H1 (cell line): ENCODE data around the gene WWC2. TPM values are rescaled to one million over a fixed set of nuclear protein-coding genes. Genes with fewer than 3 reads are reported as not detected.

Experiments
- CTCF ChIA-PET: fragments of 300-600 bp; sonication (Branson Sonifier 250); formaldehyde crosslinking; loops from one replicate; lab custom pipeline; 2021; ENCODE audit not compliant: partially characterized antibody; lab: Charles Lee
- POLR2A ChIA-PET: fragments of 300-600 bp; sonication (Branson Sonifier 250); formaldehyde crosslinking; loops from one replicate; lab custom pipeline; 2021; ENCODE audit warnings: inconsistent platforms; ENCODE audit not compliant: partially characterized antibody; lab: Charles Lee
- DNase-seq, 2 experiments: peaks; one replicate each; pipeline versions ENCODE4 v3.0.0 to v3.0.0-alpha.2; 2010 to 2022; ENCODE audit warnings: low spot score in 2 of 2, low read depth in 1 of 2, mixed read lengths in 1 of 2
- FAIRE-seq: peaks from 2 replicates; lab custom pipeline; 2011; peaks lifted over from hg19 to GRCh38; lab: Jason Lieb, UNC
- H2AFZ ChIP-seq: 2 replicates; pipeline ENCODE4 v1.8.1; 2012; ENCODE audit warnings: low read length, inconsistent platforms
- H2AK5ac ChIP-seq: 2 replicates; pipeline ENCODE4 v1.6.1; 2013; ENCODE audit warnings: low read depth, low read length
- H2BK120ac ChIP-seq: replicated peaks from 2 replicates; pipeline ENCODE3; 2013; ENCODE audit warnings: low read depth, low read length, inconsistent platforms
- H2BK12ac ChIP-seq: 2 replicates; pipeline ENCODE4 v1.6.1; 2013; ENCODE audit warnings: low read depth, low read length
- H2BK15ac ChIP-seq: 2 replicates; pipeline ENCODE4 v1.6.1; 2013; ENCODE audit warnings: low read length
- H2BK20ac ChIP-seq: 2 replicates; pipeline ENCODE4 v1.6.1; 2013; ENCODE audit warnings: low read length
- H2BK5ac ChIP-seq: 2 replicates; pipeline ENCODE4 v1.6.1; 2013; ENCODE audit warnings: low read depth, low read length
- H3K14ac ChIP-seq: 2 replicates; pipeline ENCODE4 v1.6.1; 2013; ENCODE audit warnings: inconsistent platforms; ENCODE audit not compliant: insufficient read length
- H3K18ac ChIP-seq: 2 replicates; pipeline ENCODE4 v1.6.1; 2013; ENCODE audit warnings: low read length; ENCODE audit errors: extremely low read depth
- H3K23ac ChIP-seq: 2 replicates; pipeline ENCODE4 v1.6.1; 2013; ENCODE audit warnings: inconsistent platforms; ENCODE audit not compliant: insufficient read length
- H3K23me2 ChIP-seq: 2 replicates; pipeline ENCODE4 v1.6.1; 2013; ENCODE audit warnings: low read depth, low read length
- H3K27ac ChIP-seq: 2 replicates; pipeline ENCODE4 v1.6.1; 2011; ENCODE audit warnings: low read depth, low read length, inconsistent platforms
- H3K27me3 ChIP-seq, 4 experiments: replicated peaks in 1 of 4; 1 replicate in 1 of 4; 2 replicates in 3 of 4; pipeline versions ENCODE4 v1.6.1 to v1.8.1; 2011 to 2013; ENCODE audit warnings: low read length in 3 of 4, mild to moderate bottlenecking in 3 of 4, inconsistent platforms in 2 of 4, mixed read lengths in 2 of 4, moderate library complexity in 1 of 4; ENCODE audit not compliant: control insufficient read depth in 3 of 4, insufficient read depth in 3 of 4; ENCODE audit errors: extremely low read depth in 1 of 4
- H3K36me3 ChIP-seq, 4 experiments: 2 replicates each; pipeline versions ENCODE4 v1.6.1 to v1.8.1; 2011 to 2013; ENCODE audit warnings: mild to moderate bottlenecking in 4 of 4, low read length in 3 of 4, moderate library complexity in 2 of 4, control low read depth in 1 of 4, inconsistent platforms in 1 of 4; ENCODE audit not compliant: insufficient read depth in 4 of 4, control insufficient read depth in 2 of 4
- H3K4ac ChIP-seq: replicated peaks from 2 replicates; pipeline ENCODE3; 2013; ENCODE audit warnings: low read length, low read depth, mixed read lengths, inconsistent platforms; ENCODE audit not compliant: insufficient read length
- H3K4me1 ChIP-seq, 4 experiments: replicated peaks in 1 of 4; 1 replicate in 1 of 4; 2 replicates in 3 of 4; pipeline versions ENCODE4 v1.6.1 to v1.8.1; 2011 to 2013; ENCODE audit warnings: low read length in 3 of 4, inconsistent platforms in 2 of 4, mixed read lengths in 1 of 4; ENCODE audit not compliant: insufficient read depth in 4 of 4, control insufficient read depth in 3 of 4
- H3K4me2 ChIP-seq, 2 experiments: 2 replicates each; pipeline versions ENCODE4 v1.6.1 to v1.8.1; 2011 to 2013; ENCODE audit warnings: low read depth in 2 of 2, low read length in 2 of 2, control low read depth in 1 of 2, inconsistent platforms in 1 of 2, mild to moderate bottlenecking in 1 of 2; ENCODE audit not compliant: insufficient read depth in 1 of 2
- H3K4me3 ChIP-seq, 4 experiments: fragments of 200-600, 300-600 bp in 1 of 4; sonication (generic), shearing (Covaris generic), sonication (Bioruptor Twin) in 1 of 4; 2 replicates each; pipeline versions ENCODE4 v1.5.1 to v1.8.1; 2011 to 2016; ENCODE audit warnings: low read length in 4 of 4, low read depth in 3 of 4, control low read depth in 2 of 4, inconsistent platforms in 2 of 4, mild to moderate bottlenecking in 2 of 4, mixed read lengths in 1 of 4, moderate library complexity in 1 of 4; ENCODE audit not compliant: insufficient read depth in 2 of 4; ENCODE audit errors: extremely low read depth in 1 of 4
- H3K56ac ChIP-seq: replicated peaks from 2 replicates; pipeline ENCODE3; 2013; ENCODE audit warnings: low read depth, mild to moderate bottlenecking, mixed read lengths, low read length, inconsistent platforms; ENCODE audit not compliant: insufficient read length
- H3K79me1 ChIP-seq: 2 replicates; pipeline ENCODE4 v1.6.1; 2013; ENCODE audit warnings: low read depth, low read length, control low read depth
- H3K79me2 ChIP-seq, 2 experiments: 2 replicates each; pipeline versions ENCODE4 v1.6.1 to v1.8.1; 2012 to 2013; ENCODE audit warnings: low read length in 2 of 2, mild to moderate bottlenecking in 2 of 2, inconsistent platforms in 1 of 2; ENCODE audit not compliant: insufficient read depth in 2 of 2, control insufficient read depth in 1 of 2
- H3K9ac ChIP-seq, 4 experiments: replicated peaks in 1 of 4; 1 replicate in 1 of 4; 2 replicates in 3 of 4; pipeline versions ENCODE4 v1.6.1 to v1.8.1; 2011 to 2013; ENCODE audit warnings: low read depth in 3 of 4, low read length in 3 of 4, control low read depth in 2 of 4, mild to moderate bottlenecking in 2 of 4, moderate library complexity in 2 of 4, inconsistent platforms in 1 of 4; ENCODE audit errors: extremely low read depth in 1 of 4
- H3K9me3 ChIP-seq, 2 experiments: 2 replicates each; pipeline versions ENCODE4 v1.6.1 to v1.8.1; 2012 to 2013; ENCODE audit warnings: mild to moderate bottlenecking in 2 of 2, moderate library complexity in 2 of 2, control low read depth in 1 of 2, inconsistent platforms in 1 of 2, low read depth in 1 of 2, low read length in 1 of 2, mixed read lengths in 1 of 2; ENCODE audit not compliant: insufficient read depth in 2 of 2
- H4K20me1 ChIP-seq, 2 experiments: replicated peaks in 1 of 2; 2 replicates each; pipeline versions ENCODE3 to v1.8.1; 2011 to 2013; ENCODE audit warnings: inconsistent platforms in 2 of 2, low read length in 2 of 2, mild to moderate bottlenecking in 1 of 2; ENCODE audit not compliant: insufficient read depth in 2 of 2, control insufficient read depth in 1 of 2
- H4K5ac ChIP-seq: 2 replicates; pipeline ENCODE4 v1.6.1; 2013; ENCODE audit warnings: low read length, low read depth, mixed read lengths, inconsistent platforms; ENCODE audit not compliant: insufficient read length
- H4K8ac ChIP-seq: 2 replicates; pipeline ENCODE4 v1.8.0; 2013; ENCODE audit warnings: mild to moderate bottlenecking, moderate library complexity, low read length, inconsistent platforms; ENCODE audit not compliant: insufficient read depth; ENCODE audit errors: extremely low read depth
- H4K91ac ChIP-seq: replicated peaks from 2 replicates; pipeline ENCODE3; 2013; ENCODE audit warnings: low read length, mixed read lengths, inconsistent platforms; ENCODE audit not compliant: insufficient read length
- SIN3A ChIP-seq, 2 experiments: IDR thresholded peaks in 1 of 2; conservative IDR thresholded peaks in 1 of 2; 2 replicates each; pipeline ENCODE4 v1.6.1; 2011 to 2012; ENCODE audit warnings: low read length in 2 of 2, improper control_type of control experiment in 1 of 2, low read depth in 1 of 2, mild to moderate bottlenecking in 1 of 2
- USF2 ChIP-seq: IDR thresholded peaks from 2 replicates; pipeline ENCODE4 v1.6.1; 2011; ENCODE audit warnings: low read length, improper control_type of control experiment
- ZNF274 ChIP-seq: IDR thresholded peaks from 2 replicates; pipeline ENCODE4 v1.7.0; 2012; ENCODE audit warnings: low read length, borderline replicate concordance; ENCODE audit errors: extremely low read depth
- WGBS, 2 experiments: shearing (Covaris generic) in 1 of 2; methylation state at CpG; one replicate each; pipeline versions ENCODE4 v1.1.6 to v1.1.7; 2013 to 2015; ENCODE audit warnings: low lambda C conversion rate in 2 of 2, mixed read lengths in 2 of 2, inconsistent platforms in 1 of 2, low coverage in 1 of 2, missing lambda C conversion rate in 1 of 2; ENCODE audit not compliant: insufficient replicate concordance in 2 of 2, insufficient coverage in 1 of 2, insufficient read length in 1 of 2; ENCODE audit errors: extremely low coverage in 1 of 2, missing lambda C conversion rate in 1 of 2; 5-methylcytosine and 5-hydroxymethylcytosine counted together
- polyA plus RNA-seq, 7 experiments: library from polyadenylated mRNA; depleted of rRNA in 3 of 7; stranded (reverse) in 5 of 7; unstranded in 2 of 7; fragments of >200 nt in 5 of 7; fragments of 200-250 nt in 2 of 7; gene quantifications; 1 replicate in 5 of 7; 2 replicates in 1 of 7; 4 replicates in 1 of 7; pipeline versions ENCODE4 v1.2.1 to v1.2.3, GENCODE V29; 2011 to 2013; ENCODE audit warnings: missing spikeins in 2 of 7, mixed read lengths in 2 of 7
- total RNA-seq: library from RNA; stranded (reverse); fragmentation: NEBNext Ultra II Directional; extraction: Animal tissue kit (Norgen Biotek cat#: 25700); gene quantifications from 2 replicates; pipeline ENCODE4 v1.2.1, GENCODE V29; 2021

Gene WWC2
- total and polyA plus RNA-seq, 2 of the 8 experiments (the other 6 are each of a cell fraction or from before 2014, with no cell fraction given), result 17.6 to 135 TPM

DNA sequence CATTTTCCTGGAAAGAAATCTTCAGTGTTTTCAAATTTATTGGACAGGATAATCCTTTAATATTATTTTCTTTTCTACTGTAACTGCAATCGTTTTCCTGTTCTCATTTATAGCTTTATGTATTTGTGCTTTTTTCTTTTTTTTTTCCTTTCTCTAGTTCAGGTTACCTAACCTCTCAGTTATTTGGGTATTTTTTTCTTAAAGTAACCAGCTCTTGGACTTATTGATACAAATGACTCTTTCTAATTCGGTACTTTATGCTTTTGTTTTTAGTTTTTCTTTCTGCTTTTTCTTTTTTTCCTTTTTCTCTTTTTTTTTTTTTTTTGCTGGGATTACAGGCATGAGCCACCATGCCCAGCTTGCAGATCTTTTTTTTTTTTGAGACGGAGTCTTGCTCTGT, 25.2 kb downstream of the WWC2 start:
- H3K9me3 ChIP-seq, result no peaks in the 10 kb centered on the region
- H3K23ac ChIP-seq, result no peak overlapping the region
- no peak overlapping the region for H3K18ac ChIP-seq
- H3K27ac ChIP-seq, result no peak overlapping the region
- 96% methylated on average over 2 of the region's 3 CpGs; no CpG with 5 or more reads in 1 of the 2 experiments for WGBS, 2 experiments
- DNase-seq, result no peak
- no peak overlapping the region for H4K91ac ChIP-seq
- no peak overlapping the region for H3K9ac ChIP-seq
- no peak overlapping the region for H3K14ac ChIP-seq
- ChIA-PET CTCF (interaction anchor here (0.7 to 1.3 kb wide), 3 partner anchors 24 to 996 kb away, joined by 3 to 6 read pairs (median 5); no protein-coding TSS in a partner anchor), POLR2A (interaction anchor here (2.0 kb wide), 1 partner anchor 26 kb away, joined by 10 read pairs; the partner anchor contains the start of gene WWC2)
- peaks cover 11% of the 10 kb centered on the region in 2 experiments for H4K20me1 ChIP-seq
- H3K79me2 ChIP-seq, result peaks cover 11 to 99% of the 10 kb centered on the region in 2 experiments
- H2BK120ac ChIP-seq, result no peak overlapping the region
- H3K36me3 ChIP-seq, result no peaks in the 10 kb centered on the region
- no peak for FAIRE-seq
- no peak overlapping the region for H2BK12ac ChIP-seq
- no peak overlapping the region for H3K4me2 ChIP-seq
- no peaks in the 10 kb centered on the region for H3K27me3 ChIP-seq
- H3K23me2 ChIP-seq, result no peaks in the 10 kb centered on the region
- H2BK15ac ChIP-seq, result no peak overlapping the region
- no peak overlapping the region for H2AK5ac ChIP-seq
- H4K8ac ChIP-seq, result no peak overlapping the region
- no peak overlapping the region for H3K56ac ChIP-seq
- no peak overlapping the region for H3K4ac ChIP-seq
- H2AFZ ChIP-seq, result no peak overlapping the region
- no peaks in the 10 kb centered on the region; the same call in none of the 2 replicates for H3K79me1 ChIP-seq
- no peak overlapping the region for H3K4me3 ChIP-seq
- no peak overlapping the region for H4K5ac ChIP-seq
- H3K4me1 ChIP-seq, result peaks cover 0 to 8% (median 6%) of the 10 kb centered on the region in 4 experiments; a peak in 3 of 7 replicates
- H2BK20ac ChIP-seq, result no peak overlapping the region
- H2BK5ac ChIP-seq, result no peak overlapping the region
- no peak for TF ChIP-seq USF2
- TF ChIP-seq SIN3A (conservative IDR thresholded peaks at IDR 0.05 in 1 of 2, IDR thresholded peaks at IDR 0.05 in 1 of 2; ENCODE audit: low read depth in 1 of 2, low read length in 2 of 2), result no peak
- TF ChIP-seq ZNF274, result no peak
- TF ChIP-seq, all 59 proteins: peak for 0
